HCT116 (cell line): ENCODE measurements around the gene ACP3. TPM values are rescaled to one million over a fixed set of nuclear protein-coding genes. Genes with fewer than 3 reads are reported as not detected.
A peak's percentile ranks its signal among the peaks of the same experiment; 100 is the strongest.

Experiments used
- ATAC-seq: fragments of 200-7000 bp; cut with Tn5 transposase; 2 replicates; pipeline ENCODE4 v1.9.1; 2020; ENCODE audit warnings: mild to moderate bottlenecking, moderate library complexity
- BruUV-seq: library from RNA; stranded (reverse); fragments of 400-500 nt; replicated peaks from 2 replicates; lab custom pipeline; 2021; lab: Mats Ljungman, UMichigan
- CTCF ChIA-PET: fragments of 300-600 bp; sonication (Branson Sonifier 250); formaldehyde crosslinking; loops from one replicate; lab custom pipeline; 2021; ENCODE audit warnings: antibody characterized with exemption; lab: Charles Lee
- POLR2A ChIA-PET: fragments of 300-600, 350-600 bp; sonication (Branson Sonifier 250); formaldehyde crosslinking; loops from one replicate; lab custom pipeline; 2021; ENCODE audit warnings: antibody characterized with exemption; lab: Charles Lee
- RAD21 ChIA-PET, 2 experiments: fragments of 300-600 bp; sonication (Branson Sonifier 250); formaldehyde crosslinking; loops; one replicate each; lab custom pipeline; 2023; ENCODE audit warnings: low total read pairs in 2 of 2; ENCODE audit not compliant: uncharacterized antibody in 2 of 2, unreplicated experiment in 2 of 2, low non-redundant PET in 1 of 2; lab: Charles Lee
- DNase-seq: peaks from one replicate; pipeline ENCODE4 v3.0.0-alpha.2; 2010; ENCODE audit warnings: low read depth, low spot score
- H2AFZ ChIP-seq: fragments of 200-600 bp; shearing (Covaris generic), sonication (generic); 2 replicates; pipeline ENCODE4 v1.6.1; 2017; ENCODE audit warnings: low read depth, mixed run types, mixed read lengths, antibody characterized with exemption, low read length; ENCODE audit not compliant: poor library complexity, severe bottlenecking
- H3K27ac ChIP-seq: 2 replicates; pipeline ENCODE4 v1.5.1; 2012; ENCODE audit warnings: low read depth, low read length
- H3K27me3 ChIP-seq: fragments of 200-600 bp; sonication (generic); 2 replicates; pipeline ENCODE4 v1.6.1; 2016; ENCODE audit warnings: mixed run types, low read length, mixed read lengths; ENCODE audit not compliant: insufficient read depth
- H3K36me3 ChIP-seq, 2 experiments: fragments of 200-500 bp in 1 of 2; fragments of 200-600 bp in 1 of 2; sonication (Bioruptor generic) in 1 of 2; sonication (generic) in 1 of 2; 2 replicates each; pipeline versions ENCODE4 v1.5.1 to v1.6.1; 2014 to 2016; ENCODE audit warnings: low read length in 2 of 2, inconsistent platforms in 1 of 2, mixed read lengths in 1 of 2, mixed run types in 1 of 2; ENCODE audit not compliant: insufficient read depth in 2 of 2, control insufficient read depth in 1 of 2
- H3K4me1 ChIP-seq, 2 experiments: fragments of 200-600 bp in 1 of 2; sonication (generic) in 1 of 2; 2 replicates each; pipeline versions ENCODE4 v1.5.1 to v1.6.1; 2012 to 2017; ENCODE audit warnings: low read length in 2 of 2, inconsistent platforms in 1 of 2, mild to moderate bottlenecking in 1 of 2, mixed read lengths in 1 of 2, mixed run types in 1 of 2, moderate library complexity in 1 of 2; ENCODE audit not compliant: insufficient read depth in 2 of 2, control insufficient read depth in 1 of 2
- H3K4me2 ChIP-seq: fragments of 200-600 bp; sonication (generic); 2 replicates; pipeline ENCODE4 v1.6.1; 2017; ENCODE audit warnings: mixed run types, low read length, mixed read lengths
- H3K4me3 ChIP-seq, 2 experiments: fragments of 200-600 bp in 1 of 2; sonication (generic) in 1 of 2; replicated peaks in 1 of 2; 2 replicates each; pipeline ENCODE4 v1.5.1; 2011 to 2016; ENCODE audit warnings: low read length in 2 of 2, control low read depth in 1 of 2, low read depth in 1 of 2, mild to moderate bottlenecking in 1 of 2, mixed read lengths in 1 of 2, mixed run types in 1 of 2
- H3K79me2 ChIP-seq: fragments of 200-600 bp; sonication (generic); 2 replicates; pipeline ENCODE4 v1.6.1; 2017; ENCODE audit warnings: mild to moderate bottlenecking, mixed run types, low read length, moderate library complexity, mixed read lengths; ENCODE audit not compliant: insufficient read depth
- H3K9ac ChIP-seq: fragments of 200-600 bp; sonication (generic); 2 replicates; pipeline ENCODE4 v1.6.1; 2016; ENCODE audit warnings: low read length, mixed read lengths
- H3K9me2 ChIP-seq: fragments of 200-600 bp; sonication (generic), shearing (Covaris generic); 2 replicates; pipeline ENCODE4 v1.6.1; 2017; ENCODE audit warnings: mixed run types, mild to moderate bottlenecking, moderate library complexity; ENCODE audit not compliant: insufficient read depth
- H3K9me3 ChIP-seq, 2 experiments: fragments of 200-500 bp in 1 of 2; fragments of 200-600 bp in 1 of 2; sonication (Bioruptor generic) in 1 of 2; sonication (generic) in 1 of 2; 2 replicates each; pipeline ENCODE4 v1.6.1; 2014 to 2017; ENCODE audit warnings: low read length in 2 of 2, mixed read lengths in 2 of 2, inconsistent platforms in 1 of 2, low read depth in 1 of 2, mild to moderate bottlenecking in 1 of 2, mixed run types in 1 of 2, moderate library complexity in 1 of 2; ENCODE audit not compliant: control insufficient read depth in 1 of 2, insufficient read depth in 1 of 2
- H4K20me1 ChIP-seq: fragments of 200-600 bp; sonication (generic), shearing (Covaris generic); 2 replicates; pipeline ENCODE4 v1.6.1; 2017; ENCODE audit warnings: mixed run types, mild to moderate bottlenecking, moderate library complexity; ENCODE audit not compliant: insufficient read depth
- ELF1 ChIP-seq: IDR thresholded peaks from 2 replicates; pipeline ENCODE4 v1.6.1; 2012; ENCODE audit warnings: low read depth, borderline replicate concordance
- EZH2phosphoT487 ChIP-seq: fragments of 200-600 bp; IDR thresholded peaks from 2 replicates; pipeline ENCODE4 v1.6.1; 2018; ENCODE audit warnings: antibody characterized with exemption, borderline replicate concordance
- RAD21 ChIP-seq: IDR thresholded peaks from 2 replicates; pipeline ENCODE4 v1.6.1; 2012; ENCODE audit warnings: low read depth, mild to moderate bottlenecking
- SIN3A ChIP-seq: IDR thresholded peaks from 2 replicates; pipeline ENCODE4 v1.6.1; 2012; ENCODE audit warnings: low read depth
- SRF ChIP-seq: IDR thresholded peaks from 2 replicates; pipeline ENCODE4 v1.6.1; 2012; ENCODE audit warnings: low read depth
- TCF7L2 ChIP-seq: IDR thresholded peaks from 2 replicates; pipeline ENCODE4 v1.7.0; 2011; ENCODE audit warnings: borderline replicate concordance, inconsistent platforms; ENCODE audit not compliant: insufficient read depth, insufficient read length; ENCODE audit errors: extremely low read depth
- ZNF274 ChIP-seq: fragments of 200-500 bp; sonication (Bioruptor generic); IDR thresholded peaks from 2 replicates; pipeline ENCODE4 v1.6.1; 2014; ENCODE audit warnings: mild to moderate bottlenecking, low read depth, low read length, inconsistent platforms
- intact Hi-C: fragments of 100-400 bp; cut with micrococcal nuclease; formaldehyde crosslinking; loops from 2 replicates; pipeline ENCODE4 v1.10.0; 2022
- total RNA-seq: library from RNA; stranded (reverse); gene quantifications from one replicate; pipeline ENCODE4 v1.2.1, GENCODE V29; 2021; ENCODE audit not compliant: unreplicated experiment
- TF ChIP-seq, protein P1 (sequence below), 3 experiments: fragments of 200-600 bp in 1 of 3; sonication (generic) in 1 of 3; IDR thresholded peaks in 2 of 3; conservative IDR thresholded peaks in 1 of 3; 2 replicates each; pipeline ENCODE4 v1.5.1; 2012 to 2017; ENCODE audit warnings: low read depth in 2 of 3, low read length in 2 of 3, antibody characterized with exemption in 1 of 3, borderline replicate concordance in 1 of 3, control low read depth in 1 of 3, mild to moderate bottlenecking in 1 of 3, mixed read lengths in 1 of 3, mixed run types in 1 of 3, moderate library complexity in 1 of 3; ENCODE audit not compliant: insufficient read depth in 1 of 3
- TF ChIP-seq, protein P2 (sequence below): IDR thresholded peaks from 2 replicates; pipeline ENCODE4 v1.6.1; 2012; ENCODE audit warnings: low read depth

Gene ACP3
- total RNA-seq, 1 experiment from 2014 or later = 0.79 TPM

DNA sequence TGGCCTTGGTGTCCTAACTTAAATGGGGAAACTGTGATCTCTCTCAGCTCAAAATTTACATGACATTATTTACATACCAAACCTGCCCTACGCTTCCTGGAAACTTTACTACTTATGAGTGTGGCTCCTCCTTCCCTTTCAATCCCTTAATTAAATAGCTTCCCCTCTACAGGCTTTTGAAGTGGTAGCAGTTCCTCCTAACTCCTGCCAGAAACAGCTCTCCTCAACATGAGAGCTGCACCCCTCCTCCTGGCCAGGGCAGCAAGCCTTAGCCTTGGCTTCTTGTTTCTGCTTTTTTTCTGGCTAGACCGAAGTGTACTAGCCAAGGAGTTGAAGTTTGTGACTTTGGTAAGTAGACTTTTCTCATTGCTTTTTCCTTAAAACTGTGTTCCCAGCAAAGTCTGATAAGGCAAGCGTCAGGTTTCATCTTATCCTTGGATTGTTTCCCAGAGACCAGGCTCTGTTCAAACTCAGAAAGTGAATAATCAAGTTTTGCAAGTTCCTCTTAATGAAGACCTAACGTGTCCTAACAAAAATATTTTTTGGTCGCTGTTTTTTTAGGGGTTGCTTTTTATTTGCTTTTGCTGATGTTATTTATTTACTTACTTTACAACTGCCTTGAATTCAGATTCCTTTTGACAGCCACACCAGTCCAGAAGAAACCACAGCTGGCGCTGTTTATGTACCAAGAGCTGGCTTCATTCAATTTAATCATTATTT lies at the start of gene ACP3 (continued):
- TF ChIP-seq, protein P1, sequence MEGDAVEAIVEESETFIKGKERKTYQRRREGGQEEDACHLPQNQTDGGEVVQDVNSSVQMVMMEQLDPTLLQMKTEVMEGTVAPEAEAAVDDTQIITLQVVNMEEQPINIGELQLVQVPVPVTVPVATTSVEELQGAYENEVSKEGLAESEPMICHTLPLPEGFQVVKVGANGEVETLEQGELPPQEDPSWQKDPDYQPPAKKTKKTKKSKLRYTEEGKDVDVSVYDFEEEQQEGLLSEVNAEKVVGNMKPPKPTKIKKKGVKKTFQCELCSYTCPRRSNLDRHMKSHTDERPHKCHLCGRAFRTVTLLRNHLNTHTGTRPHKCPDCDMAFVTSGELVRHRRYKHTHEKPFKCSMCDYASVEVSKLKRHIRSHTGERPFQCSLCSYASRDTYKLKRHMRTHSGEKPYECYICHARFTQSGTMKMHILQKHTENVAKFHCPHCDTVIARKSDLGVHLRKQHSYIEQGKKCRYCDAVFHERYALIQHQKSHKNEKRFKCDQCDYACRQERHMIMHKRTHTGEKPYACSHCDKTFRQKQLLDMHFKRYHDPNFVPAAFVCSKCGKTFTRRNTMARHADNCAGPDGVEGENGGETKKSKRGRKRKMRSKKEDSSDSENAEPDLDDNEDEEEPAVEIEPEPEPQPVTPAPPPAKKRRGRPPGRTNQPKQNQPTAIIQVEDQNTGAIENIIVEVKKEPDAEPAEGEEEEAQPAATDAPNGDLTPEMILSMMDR (IDR thresholded peaks at IDR 0.05 in 2 of 3, conservative IDR thresholded peaks at IDR 0.05 in 1 of 3; ENCODE audit: borderline replicate concordance in 1 of 3, insufficient read depth in 1 of 3, low read depth in 2 of 3, low read length in 2 of 3) = no peak
- no peak for TF ChIP-seq SIN3A
- no peak for TF ChIP-seq ZNF274
- TF ChIP-seq EZH2phosphoT487 = no peak
- no peak for TF ChIP-seq ELF1

DNA sequence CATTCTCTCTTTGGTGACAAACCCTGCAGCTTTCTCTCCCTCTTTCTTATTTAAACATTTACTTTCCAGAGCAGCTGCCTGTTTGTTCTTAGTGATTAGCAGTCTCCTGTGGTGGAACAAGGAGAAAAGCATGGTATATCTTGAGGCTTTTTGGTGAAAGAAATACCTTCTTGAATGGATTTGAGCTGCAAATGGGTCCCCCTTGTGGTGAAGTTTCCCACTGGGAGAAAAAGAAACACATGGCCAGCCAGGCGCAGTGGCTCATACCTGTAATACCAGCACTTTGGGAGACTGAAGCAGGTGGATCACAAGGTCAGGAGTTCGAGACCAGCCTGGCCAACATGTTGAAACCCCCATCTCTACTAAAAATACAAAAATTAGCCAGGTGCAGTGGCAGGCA lies 48.3 kb upstream of the ACP3 start:
- Histone ChIP-seq H3K27me3 (no peaks in the 10 kb centered on the region), H3K9ac (no peak overlapping the region), H3K9me2 (no peaks in the 10 kb centered on the region), H3K4me2 (no peak overlapping the region), H3K9me3 (no peaks in the 10 kb centered on the region), H3K79me2 (no peaks in the 10 kb centered on the region), H3K36me3 (no peaks in the 10 kb centered on the region), H4K20me1 (no peaks in the 10 kb centered on the region), H3K4me3 (no peak overlapping the region), H2AFZ (no peak overlapping the region), H3K27ac (no peak overlapping the region), H3K4me1 (no peaks in the 10 kb centered on the region; a peak in 1 of 4 replicates)
- POLR2A ChIA-PET = interaction anchor here (1.0 kb wide), 1 partner anchor 10 kb away, joined by 3 read pairs; no protein-coding TSS in a partner anchor
- peak; percentile 56 for DNase-seq
- CTCF ChIA-PET = interaction anchor here (1.0 to 2.0 kb wide), 10 partner anchors 8 to 130 kb away, joined by 3 to 9 read pairs (median 4); partner anchors contain the start of gene ACP3
- RAD21 ChIA-PET = no interaction called here
- BruUV-seq = no TSS peak
- TF ChIP-seq TCF7L2 (no peak), SRF (no peak), RAD21 (peak; percentile 42), ELF1 (no peak)
- TF ChIP-seq, protein P2, sequence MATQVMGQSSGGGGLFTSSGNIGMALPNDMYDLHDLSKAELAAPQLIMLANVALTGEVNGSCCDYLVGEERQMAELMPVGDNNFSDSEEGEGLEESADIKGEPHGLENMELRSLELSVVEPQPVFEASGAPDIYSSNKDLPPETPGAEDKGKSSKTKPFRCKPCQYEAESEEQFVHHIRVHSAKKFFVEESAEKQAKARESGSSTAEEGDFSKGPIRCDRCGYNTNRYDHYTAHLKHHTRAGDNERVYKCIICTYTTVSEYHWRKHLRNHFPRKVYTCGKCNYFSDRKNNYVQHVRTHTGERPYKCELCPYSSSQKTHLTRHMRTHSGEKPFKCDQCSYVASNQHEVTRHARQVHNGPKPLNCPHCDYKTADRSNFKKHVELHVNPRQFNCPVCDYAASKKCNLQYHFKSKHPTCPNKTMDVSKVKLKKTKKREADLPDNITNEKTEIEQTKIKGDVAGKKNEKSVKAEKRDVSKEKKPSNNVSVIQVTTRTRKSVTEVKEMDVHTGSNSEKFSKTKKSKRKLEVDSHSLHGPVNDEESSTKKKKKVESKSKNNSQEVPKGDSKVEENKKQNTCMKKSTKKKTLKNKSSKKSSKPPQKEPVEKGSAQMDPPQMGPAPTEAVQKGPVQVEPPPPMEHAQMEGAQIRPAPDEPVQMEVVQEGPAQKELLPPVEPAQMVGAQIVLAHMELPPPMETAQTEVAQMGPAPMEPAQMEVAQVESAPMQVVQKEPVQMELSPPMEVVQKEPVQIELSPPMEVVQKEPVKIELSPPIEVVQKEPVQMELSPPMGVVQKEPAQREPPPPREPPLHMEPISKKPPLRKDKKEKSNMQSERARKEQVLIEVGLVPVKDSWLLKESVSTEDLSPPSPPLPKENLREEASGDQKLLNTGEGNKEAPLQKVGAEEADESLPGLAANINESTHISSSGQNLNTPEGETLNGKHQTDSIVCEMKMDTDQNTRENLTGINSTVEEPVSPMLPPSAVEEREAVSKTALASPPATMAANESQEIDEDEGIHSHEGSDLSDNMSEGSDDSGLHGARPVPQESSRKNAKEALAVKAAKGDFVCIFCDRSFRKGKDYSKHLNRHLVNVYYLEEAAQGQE = no peak
- TF ChIP-seq, protein P1 (IDR thresholded peaks at IDR 0.05 in 2 of 3, conservative IDR thresholded peaks at IDR 0.05 in 1 of 3; ENCODE audit: borderline replicate concordance in 1 of 3, insufficient read depth in 1 of 3, low read depth in 2 of 3, low read length in 2 of 3) = peak; percentile 38 to 60 (median 58)
- peak; percentile 67 for ATAC-seq
- intact Hi-C loops = loop anchor here (1.0 kb wide), 1 partner anchor 9 kb away; no protein-coding TSS in a partner anchor
